HEK293 (cell line): ENCODE results near the gene SLC6A1.

Experiments
- CTCF ChIA-PET: fragments of 350-600 bp; formaldehyde crosslinking; extraction: SDS; loops from one replicate; lab custom pipeline; 2021; ENCODE audit warnings: antibody characterized with exemption; lab: Yijun Ruan, JAX
- POLR2A ChIA-PET: fragments of 300-600 bp; formaldehyde crosslinking; extraction: SDS; loops from one replicate; lab custom pipeline; 2020; ENCODE audit warnings: antibody characterized with exemption, inconsistent platforms; lab: Yijun Ruan, JAX
- H3K27ac ChIP-seq: fragments of 200-500 bp; sonication (Bioruptor generic); 2 replicates; pipeline ENCODE4 v1.5.1; 2014; ENCODE audit warnings: low read depth, low read length, control low read depth, inconsistent platforms; ENCODE audit errors: extremely low read depth
- H3K36me3 ChIP-seq, 2 experiments: fragments of 200-500 bp in 1 of 2; sonication (Bioruptor generic) in 1 of 2; 1 replicate in 1 of 2; 2 replicates in 1 of 2; pipeline ENCODE4 v1.5.1; 2014 to 2017; ENCODE audit warnings: inconsistent platforms in 2 of 2, low read length in 2 of 2; ENCODE audit not compliant: control insufficient read depth in 2 of 2, insufficient read depth in 1 of 2
- H3K4me1 ChIP-seq: fragments of 200-500 bp; sonication (Bioruptor generic); 2 replicates; pipeline ENCODE4 v1.5.1; 2014; ENCODE audit warnings: mild to moderate bottlenecking, low read length, inconsistent platforms; ENCODE audit not compliant: control insufficient read depth, insufficient read depth
- H3K4me3 ChIP-seq: 2 replicates; pipeline ENCODE4 v1.5.1; 2011; ENCODE audit warnings: low read depth, mild to moderate bottlenecking, control low read depth, low read length, moderate library complexity
- H3K9me3 ChIP-seq: fragments of 200-500 bp; sonication (Bioruptor generic); 2 replicates; pipeline ENCODE4 v1.5.1; 2014; ENCODE audit warnings: low read depth, low read length, inconsistent platforms; ENCODE audit not compliant: control insufficient read depth, insufficient read depth
- BCL11B ChIP-seq: fragments of 450-650 bp; formaldehyde crosslinking; IDR thresholded peaks from 2 replicates; pipeline ENCODE4 v1.5.1; 2016; ENCODE audit warnings: low read depth, missing biosample characterization, missing genetic modification characterization
- GLIS1 ChIP-seq: fragments of 450-650 bp; formaldehyde crosslinking; IDR thresholded peaks from 2 replicates; pipeline ENCODE4 v1.5.1; 2016; ENCODE audit warnings: missing biosample characterization, missing genetic modification characterization
- KLF7 ChIP-seq: fragments of 450-650 bp; formaldehyde crosslinking; IDR thresholded peaks from 2 replicates; pipeline ENCODE4 v1.5.1; 2016; ENCODE audit warnings: missing biosample characterization, missing genetic modification characterization, borderline replicate concordance
- KLF8 ChIP-seq: fragments of 450-650 bp; formaldehyde crosslinking; IDR thresholded peaks from 2 replicates; pipeline ENCODE4 v1.5.1; 2016; ENCODE audit warnings: missing biosample characterization, missing genetic modification characterization
- MEIS1 ChIP-seq: sonication (generic); formaldehyde crosslinking; IDR thresholded peaks from 2 replicates; pipeline ENCODE4 v1.8.1; 2022; ENCODE audit warnings: missing genetic modification reagents, mild to moderate bottlenecking, borderline replicate concordance
- SP3 ChIP-seq: fragments of 450-650 bp; formaldehyde crosslinking; IDR thresholded peaks from 2 replicates; pipeline ENCODE4 v1.5.1; 2016; ENCODE audit warnings: missing biosample characterization, missing genetic modification characterization
- SP7 ChIP-seq: fragments of 450-650 bp; formaldehyde crosslinking; IDR thresholded peaks from 2 replicates; pipeline ENCODE4 v1.5.1; 2016; ENCODE audit warnings: missing biosample characterization, missing genetic modification characterization
- ZBTB17 ChIP-seq: fragments of 450-650 bp; formaldehyde crosslinking; IDR thresholded peaks from 2 replicates; pipeline ENCODE4 v1.5.1; 2016; ENCODE audit warnings: missing biosample characterization, missing genetic modification characterization
- ZBTB7A ChIP-seq: fragments of 450-650 bp; formaldehyde crosslinking; IDR thresholded peaks from 2 replicates; pipeline ENCODE4 v1.5.1; 2016; ENCODE audit warnings: low read depth, missing biosample characterization, missing genetic modification characterization
- ZNF2 ChIP-seq: fragments of 450-650 bp; formaldehyde crosslinking; IDR thresholded peaks from 2 replicates; pipeline ENCODE4 v1.5.1; 2016; ENCODE audit warnings: missing biosample characterization, missing genetic modification characterization
- ZNF280C ChIP-seq: fragments of 450-650 bp; formaldehyde crosslinking; IDR thresholded peaks from 2 replicates; pipeline ENCODE4 v1.5.1; 2016; ENCODE audit warnings: missing biosample characterization, missing genetic modification characterization
- ZNF311 ChIP-seq: fragments of 450-650 bp; formaldehyde crosslinking; IDR thresholded peaks from 2 replicates; pipeline ENCODE4 v1.5.1; 2017; ENCODE audit warnings: missing biosample characterization, missing genetic modification characterization, borderline replicate concordance
- ZNF354C ChIP-seq: fragments of 450-650 bp; formaldehyde crosslinking; IDR thresholded peaks from 2 replicates; pipeline ENCODE4 v1.5.1; 2016; ENCODE audit warnings: missing biosample characterization, missing genetic modification characterization, low read depth, borderline replicate concordance
- ZNF366 ChIP-seq: fragments of 450-650 bp; formaldehyde crosslinking; conservative IDR thresholded peaks from 2 replicates; pipeline ENCODE4 v1.5.1; 2016; ENCODE audit warnings: missing biosample characterization, missing genetic modification characterization
- ZNF416 ChIP-seq: fragments of 450-650 bp; formaldehyde crosslinking; IDR thresholded peaks from 2 replicates; pipeline ENCODE4 v1.5.1; 2016; ENCODE audit warnings: missing biosample characterization, missing genetic modification characterization
- ZNF433 ChIP-seq: fragments of 450-650 bp; formaldehyde crosslinking; IDR thresholded peaks from 2 replicates; pipeline ENCODE4 v1.5.1; 2016; ENCODE audit warnings: missing biosample characterization, missing genetic modification characterization, low read depth
- ZNF544 ChIP-seq: fragments of 450-650 bp; formaldehyde crosslinking; IDR thresholded peaks from 2 replicates; pipeline ENCODE4 v1.5.0; 2017; ENCODE audit warnings: missing biosample characterization, missing genetic modification characterization
- ZNF561 ChIP-seq: fragments of 450-650 bp; IDR thresholded peaks from 2 replicates; pipeline ENCODE4 v1.5.1; 2018; ENCODE audit warnings: missing biosample characterization, missing genetic modification characterization, borderline replicate concordance
- ZNF571 ChIP-seq: fragments of 450-650 bp; formaldehyde crosslinking; IDR thresholded peaks from 2 replicates; pipeline ENCODE4 v1.5.0; 2017; ENCODE audit warnings: missing biosample characterization, missing genetic modification characterization
- ZNF654 ChIP-seq: fragments of 450-650 bp; formaldehyde crosslinking; IDR thresholded peaks from 2 replicates; pipeline ENCODE4 v1.5.1; 2016; ENCODE audit warnings: low read depth, missing biosample characterization, missing genetic modification characterization
- ZNF76 ChIP-seq: fragments of 450-650 bp; formaldehyde crosslinking; IDR thresholded peaks from 2 replicates; pipeline ENCODE4; 2016; ENCODE audit warnings: low read depth, missing biosample characterization, missing genetic modification characterization, borderline replicate concordance
- ZNF837 ChIP-seq: fragments of 450-650 bp; formaldehyde crosslinking; IDR thresholded peaks from 2 replicates; pipeline ENCODE4 v1.5.1; 2016; ENCODE audit warnings: missing biosample characterization, missing genetic modification characterization
- TF ChIP-seq, protein P1 (sequence below): fragments of 450-650 bp; formaldehyde crosslinking; IDR thresholded peaks from 2 replicates; pipeline ENCODE4; 2016; ENCODE audit warnings: missing biosample characterization, missing genetic modification characterization

The SLC6A1 gene

GRCh38 chr3:10985181-10985580 is 7.4 kb upstream of the SLC6A1 start:
- Histone ChIP-seq H3K36me3 (no peaks in the 10 kb centered on the region), H3K4me1 (peaks cover 2% of the 10 kb centered on the region; the same call in 1 of the 2 replicates), H3K4me3 (no peak overlapping the region), H3K27ac (no peak overlapping the region), H3K9me3 (no peaks in the 10 kb centered on the region)
- ChIA-PET POLR2A (interaction anchor here (0.6 kb wide), 1 partner anchor 529 kb away, joined by 4 read pairs; no protein-coding TSS in a partner anchor), CTCF (interaction anchor here (0.7 to 1.8 kb wide), 4 partner anchors 12 to 122 kb away, joined by 3 to 5 read pairs (median 3); no protein-coding TSS in a partner anchor)
- TF ChIP-seq ZNF366 (tag by site-specific recombination), result peak; percentile 81
- TF ChIP-seq ZNF571 (tag by site-specific recombination), result no peak

DNA sequence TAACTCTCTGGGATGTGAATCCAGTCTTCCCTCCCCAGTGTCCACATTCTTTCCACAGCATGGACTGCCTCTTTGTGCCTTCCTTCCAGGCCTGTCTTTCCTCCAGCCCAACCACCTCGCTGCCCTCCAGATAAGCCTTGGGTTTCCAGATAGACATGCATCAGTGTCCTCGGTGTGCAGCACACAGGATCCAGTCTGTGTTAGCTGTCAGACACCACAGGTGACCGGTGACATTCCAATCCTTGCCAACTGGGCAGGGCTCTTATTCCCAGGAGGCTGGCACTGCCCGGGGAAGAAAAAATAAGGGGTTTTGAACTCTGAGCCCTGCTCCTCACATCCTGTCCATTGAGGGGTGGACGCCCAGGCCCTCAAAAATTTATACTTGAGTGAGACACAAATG is 6.0 kb upstream of the SLC6A1 start:
- no peaks in the 10 kb centered on the region for H3K36me3 ChIP-seq
- POLR2A ChIA-PET, result no interaction called here
- peaks cover 2% of the 10 kb centered on the region; the same call in 1 of the 2 replicates for H3K4me1 ChIP-seq
- CTCF ChIA-PET, result interaction anchor here (0.6 kb wide), 1 partner anchor 75 kb away, joined by 4 read pairs; no protein-coding TSS in a partner anchor
- H3K4me3 ChIP-seq, result no peak overlapping the region
- no peak for TF ChIP-seq ZNF654 (tag by site-specific recombination)
- no peak for TF ChIP-seq ZNF416 (tag by site-specific recombination)
- no peak for TF ChIP-seq ZNF354C (tag by site-specific recombination)
- no peak for TF ChIP-seq KLF8
- TF ChIP-seq SP3 (tag by site-specific recombination), result no peak
- no peak for TF ChIP-seq SP7
- no peak for TF ChIP-seq ZBTB17 (tag by site-specific recombination)
- TF ChIP-seq ZNF433 (tag by site-specific recombination), result no peak
- no peak for TF ChIP-seq ZNF544
- no peak overlapping the region for H3K27ac ChIP-seq
- no peaks in the 10 kb centered on the region for H3K9me3 ChIP-seq

DNA sequence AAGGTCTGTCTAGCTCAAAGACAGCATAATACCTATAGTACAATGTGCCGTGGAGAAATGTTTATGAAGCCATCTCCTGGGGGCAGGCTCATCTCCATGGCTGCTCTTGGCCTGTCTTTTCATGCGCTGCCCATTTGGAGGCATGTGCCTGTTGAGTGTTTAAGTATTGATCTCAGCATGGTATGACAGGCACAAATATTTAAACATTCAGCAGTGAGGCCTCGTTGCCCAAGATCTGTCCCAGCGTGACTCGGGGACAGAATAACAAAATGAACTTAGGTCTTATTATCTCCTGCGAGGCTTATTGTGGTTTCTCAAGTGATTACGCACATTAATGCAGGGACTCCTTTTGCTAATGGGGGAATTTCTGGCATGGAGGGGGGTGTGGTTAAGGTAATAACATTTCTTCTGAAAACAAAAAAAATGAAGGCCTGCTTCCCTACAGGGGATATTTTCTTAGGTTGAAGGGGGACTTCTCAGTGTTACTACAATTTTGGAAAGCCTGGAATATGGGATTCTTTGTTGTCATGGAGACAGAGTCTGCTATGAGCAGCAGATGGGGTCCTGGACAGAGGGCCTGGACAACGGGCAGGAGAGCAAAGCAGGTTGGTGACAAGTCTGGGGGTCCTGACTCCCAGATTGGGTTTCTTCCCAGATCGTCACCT is 4.4 kb upstream of the SLC6A1 start:
- Histone ChIP-seq H3K4me1 (0 out of 2 replicates have a peak, but pooled peaks cover under 1% of the 10 kb centered on the region), H3K9me3 (no peaks in the 10 kb centered on the region), H3K36me3 (no peaks in the 10 kb centered on the region), H3K27ac (no peak overlapping the region), H3K4me3 (no peak overlapping the region)
- ChIA-PET POLR2A (no interaction called here), CTCF (interaction anchor here (0.6 to 0.9 kb wide), 2 partner anchors 38 to 89 kb away, joined by 3 to 5 read pairs; no protein-coding TSS in a partner anchor)
- TF ChIP-seq ZNF2 (tag by site-specific recombination) (no peak), ZNF561 (no peak), BCL11B (tag by site-specific recombination) (no peak), MEIS1 (CRISPR knock-in tag) (no peak), ZNF837 (tag by site-specific recombination) (no peak), ZNF76 (tag by site-specific recombination) (no peak), GLIS1 (tag by site-specific recombination) (no peak), SP3 (tag by site-specific recombination) (no peak), KLF7 (no peak), ZNF280C (no peak), ZNF311 (no peak), ZBTB7A (no peak)
- TF ChIP-seq, protein P1, sequence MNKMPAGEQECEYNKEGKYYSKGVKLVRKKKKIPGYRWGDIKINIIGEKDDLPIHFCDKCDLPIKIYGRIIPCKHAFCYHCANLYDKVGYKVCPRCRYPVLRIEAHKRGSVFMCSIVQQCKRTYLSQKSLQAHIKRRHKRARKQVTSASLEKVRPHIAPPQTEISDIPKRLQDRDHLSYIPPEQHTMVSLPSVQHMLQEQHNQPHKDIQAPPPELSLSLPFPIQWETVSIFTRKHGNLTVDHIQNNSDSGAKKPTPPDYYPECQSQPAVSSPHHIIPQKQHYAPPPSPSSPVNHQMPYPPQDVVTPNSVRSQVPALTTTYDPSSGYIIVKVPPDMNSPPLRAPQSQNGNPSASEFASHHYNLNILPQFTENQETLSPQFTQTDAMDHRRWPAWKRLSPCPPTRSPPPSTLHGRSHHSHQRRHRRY, result no peak
